Measurements from ENCODE around the gene EP400.

EP400 gene

DNA sequence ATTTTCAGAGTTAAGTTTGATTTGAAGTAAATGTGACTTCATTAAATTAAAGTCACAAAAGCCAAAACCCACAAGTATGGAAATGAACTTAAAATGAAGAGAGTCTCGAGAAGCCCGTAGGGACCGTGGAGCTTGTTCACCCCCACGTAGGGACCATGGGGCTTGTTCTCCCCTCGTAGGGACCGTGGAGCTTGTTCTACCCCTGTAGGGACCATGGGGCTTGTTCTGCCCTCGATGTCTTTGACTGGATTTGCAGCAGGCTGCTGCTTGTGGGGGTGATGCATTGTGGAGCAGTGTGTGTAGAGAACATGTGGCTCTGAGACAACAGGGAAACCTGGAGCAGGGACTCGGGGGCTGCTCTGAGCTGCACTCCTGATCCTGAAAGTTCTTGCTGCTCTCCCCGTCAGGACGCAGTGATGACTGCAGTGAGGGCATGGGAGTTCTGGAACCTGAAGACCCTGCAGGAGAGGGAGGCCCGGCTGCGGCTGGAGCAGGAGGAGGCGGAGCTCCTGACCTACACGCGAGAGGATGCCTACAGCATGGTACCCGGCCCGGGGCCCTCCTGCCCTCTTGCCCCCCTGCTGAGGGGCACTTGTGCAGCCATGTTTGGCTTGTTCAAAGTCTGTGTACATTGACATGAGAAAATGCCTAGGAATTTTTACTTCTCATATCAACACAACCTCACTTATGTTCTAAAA, 94.2 kb downstream of the EP400 start:
- no peaks in the 10 kb centered on the region for H3K9me2 ChIP-seq (replicated peaks; ENCODE audit: insufficient read depth, low read length)
- no peaks in the 10 kb centered on the region for H3K27me3 ChIP-seq (ENCODE audit: low read length)
- H3K9me3 ChIP-seq (ENCODE audit: insufficient read depth, low read length), result no peaks in the 10 kb centered on the region
- no peak overlapping the region for H2AFZ ChIP-seq (ENCODE audit: low read depth, low read length, severe bottlenecking)
- H4K20me1 ChIP-seq (ENCODE audit: low read depth, low read length), result no peaks in the 10 kb centered on the region
- H3K4me3 ChIP-seq (ENCODE audit: insufficient read depth, low read length, poor library complexity, severe bottlenecking), result no peak overlapping the region
- H3K4me2 ChIP-seq (ENCODE audit: low read depth, low read length, poor library complexity, severe bottlenecking), result no peak overlapping the region
- H3K9ac ChIP-seq (ENCODE audit: low read length), result no peak overlapping the region
- peaks cover 6% of the 10 kb centered on the region; the same call in 1 of the 2 replicates for H3K36me3 ChIP-seq (ENCODE audit: low read length)
- no peaks in the 10 kb centered on the region for H3K79me2 ChIP-seq (ENCODE audit: insufficient read depth, low read length)
- H3F3A ChIP-seq (ENCODE audit: insufficient read depth), result no peaks in the 10 kb centered on the region
- no peak overlapping the region for H3K27ac ChIP-seq (ENCODE audit: low read depth, low read length)
- TF ChIP-seq, protein P1, sequence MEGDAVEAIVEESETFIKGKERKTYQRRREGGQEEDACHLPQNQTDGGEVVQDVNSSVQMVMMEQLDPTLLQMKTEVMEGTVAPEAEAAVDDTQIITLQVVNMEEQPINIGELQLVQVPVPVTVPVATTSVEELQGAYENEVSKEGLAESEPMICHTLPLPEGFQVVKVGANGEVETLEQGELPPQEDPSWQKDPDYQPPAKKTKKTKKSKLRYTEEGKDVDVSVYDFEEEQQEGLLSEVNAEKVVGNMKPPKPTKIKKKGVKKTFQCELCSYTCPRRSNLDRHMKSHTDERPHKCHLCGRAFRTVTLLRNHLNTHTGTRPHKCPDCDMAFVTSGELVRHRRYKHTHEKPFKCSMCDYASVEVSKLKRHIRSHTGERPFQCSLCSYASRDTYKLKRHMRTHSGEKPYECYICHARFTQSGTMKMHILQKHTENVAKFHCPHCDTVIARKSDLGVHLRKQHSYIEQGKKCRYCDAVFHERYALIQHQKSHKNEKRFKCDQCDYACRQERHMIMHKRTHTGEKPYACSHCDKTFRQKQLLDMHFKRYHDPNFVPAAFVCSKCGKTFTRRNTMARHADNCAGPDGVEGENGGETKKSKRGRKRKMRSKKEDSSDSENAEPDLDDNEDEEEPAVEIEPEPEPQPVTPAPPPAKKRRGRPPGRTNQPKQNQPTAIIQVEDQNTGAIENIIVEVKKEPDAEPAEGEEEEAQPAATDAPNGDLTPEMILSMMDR (IDR thresholded peaks at IDR 0.05; ENCODE audit: insufficient read depth, low read length, poor library complexity, severe bottlenecking), result no peak
- TF ChIP-seq EZH2phosphoT487 (conservative IDR thresholded peaks at IDR 0.05; ENCODE audit: low read length), result no peak

DNA sequence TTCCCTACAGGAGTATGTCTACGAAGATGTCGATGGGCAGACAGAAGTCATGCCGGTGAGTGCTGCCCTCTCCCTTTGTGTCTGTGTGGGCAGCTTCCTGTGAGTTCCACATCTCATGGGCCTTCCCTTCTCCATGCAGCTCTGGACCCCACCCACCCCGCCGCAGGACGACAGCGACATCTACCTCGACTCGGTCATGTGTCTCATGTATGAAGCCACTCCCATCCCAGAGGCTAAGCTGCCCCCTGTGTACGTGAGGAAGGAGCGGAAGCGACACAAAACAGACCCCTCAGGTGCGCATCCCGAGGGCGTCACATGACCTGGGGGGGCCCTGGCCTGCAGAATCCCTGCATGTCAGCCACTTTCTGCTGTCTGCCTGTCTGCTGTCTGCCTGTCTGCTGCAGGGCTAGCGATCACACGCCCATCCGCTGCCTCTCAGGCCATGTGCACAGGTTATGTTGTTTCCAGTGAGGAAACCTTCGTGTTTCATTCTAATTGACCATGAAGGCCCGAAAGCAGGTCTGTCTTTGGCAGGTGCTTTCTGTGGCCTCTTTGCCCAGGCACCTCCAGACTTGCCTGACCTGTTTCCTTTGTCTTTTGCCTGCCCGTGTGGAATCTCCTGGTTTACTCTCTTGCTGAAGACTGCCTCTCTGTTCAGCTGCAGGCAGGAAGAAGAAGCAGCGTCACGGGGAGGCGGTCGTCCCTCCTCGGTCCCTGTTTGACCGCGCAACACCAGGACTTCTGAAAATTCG, 95.1 kb downstream of the EP400 start:
- no peak overlapping the region for H3K9ac ChIP-seq (ENCODE audit: low read length)
- H3K9me2 ChIP-seq (replicated peaks; ENCODE audit: insufficient read depth, low read length), result no peaks in the 10 kb centered on the region
- H3K36me3 ChIP-seq (ENCODE audit: low read length), result peaks cover 6% of the 10 kb centered on the region; the same call in 1 of the 2 replicates
- TF ChIP-seq, protein P1 (IDR thresholded peaks at IDR 0.05; ENCODE audit: insufficient read depth, low read length, poor library complexity, severe bottlenecking), result no peak
- no peak for TF ChIP-seq EZH2phosphoT487 (conservative IDR thresholded peaks at IDR 0.05; ENCODE audit: low read length)
- H3F3A ChIP-seq (ENCODE audit: insufficient read depth), result no peaks in the 10 kb centered on the region
- H3K27me3 ChIP-seq (ENCODE audit: low read length), result no peaks in the 10 kb centered on the region
- no peak overlapping the region for H3K4me2 ChIP-seq (ENCODE audit: low read depth, low read length, poor library complexity, severe bottlenecking)
- H3K9me3 ChIP-seq (ENCODE audit: insufficient read depth, low read length), result no peaks in the 10 kb centered on the region
- H4K20me1 ChIP-seq (ENCODE audit: low read depth, low read length), result no peaks in the 10 kb centered on the region
- H2AFZ ChIP-seq (ENCODE audit: low read depth, low read length, severe bottlenecking), result no peak overlapping the region
- no peak overlapping the region for H3K27ac ChIP-seq (ENCODE audit: low read depth, low read length)
- no peaks in the 10 kb centered on the region for H3K79me2 ChIP-seq (ENCODE audit: insufficient read depth, low read length)
- no peak overlapping the region for H3K4me3 ChIP-seq (ENCODE audit: insufficient read depth, low read length, poor library complexity, severe bottlenecking)

DNA sequence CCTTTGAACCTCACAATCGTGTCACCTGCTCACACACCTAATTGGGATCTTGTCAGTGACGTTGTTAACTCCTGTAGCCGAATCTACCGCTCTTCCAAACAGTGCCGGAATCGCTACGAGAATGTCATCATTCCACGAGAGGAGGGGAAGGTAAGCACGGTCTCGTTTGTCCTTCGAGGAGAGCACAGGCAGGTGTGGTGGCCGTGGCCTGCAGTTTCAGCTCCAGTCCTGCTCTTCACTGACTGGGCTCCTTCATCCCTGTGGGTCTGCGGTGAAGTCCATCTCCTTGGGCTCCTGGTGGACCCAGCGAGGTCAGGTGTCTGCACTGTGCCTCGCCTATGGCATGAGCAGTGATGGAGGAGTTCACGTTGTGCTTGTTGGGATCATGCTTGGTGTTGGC, 96.0 kb downstream of the EP400 start:
- TF ChIP-seq, protein P1 (IDR thresholded peaks at IDR 0.05; ENCODE audit: insufficient read depth, low read length, poor library complexity, severe bottlenecking), result no peak
- no peak for TF ChIP-seq EZH2phosphoT487 (conservative IDR thresholded peaks at IDR 0.05; ENCODE audit: low read length)
- no peak overlapping the region for H2AFZ ChIP-seq (ENCODE audit: low read depth, low read length, severe bottlenecking)
- peaks cover 6% of the 10 kb centered on the region; the same call in 1 of the 2 replicates for H3K36me3 ChIP-seq (ENCODE audit: low read length)
- H3K4me2 ChIP-seq (ENCODE audit: low read depth, low read length, poor library complexity, severe bottlenecking), result no peak overlapping the region
- no peaks in the 10 kb centered on the region for H3K9me3 ChIP-seq (ENCODE audit: insufficient read depth, low read length)
- no peaks in the 10 kb centered on the region for H3K79me2 ChIP-seq (ENCODE audit: insufficient read depth, low read length)
- H3K4me3 ChIP-seq (ENCODE audit: insufficient read depth, low read length, poor library complexity, severe bottlenecking), result no peak overlapping the region
- no peaks in the 10 kb centered on the region for H3K27me3 ChIP-seq (ENCODE audit: low read length)
- no peaks in the 10 kb centered on the region for H3F3A ChIP-seq (ENCODE audit: insufficient read depth)
- no peaks in the 10 kb centered on the region for H4K20me1 ChIP-seq (ENCODE audit: low read depth, low read length)
- no peak overlapping the region for H3K27ac ChIP-seq (ENCODE audit: low read depth, low read length)
- H3K9me2 ChIP-seq (replicated peaks; ENCODE audit: insufficient read depth, low read length), result no peaks in the 10 kb centered on the region
- H3K9ac ChIP-seq (ENCODE audit: low read length), result no peak overlapping the region
